ENCODE results near the gene GPR18. TPM values are rescaled to one million over a fixed set of nuclear protein-coding genes. Genes with fewer than 3 reads are reported as not detected.

Gene GPR18
- polyA plus RNA-seq, 5 donors, result 0.30 to 0.46 (median 0.35) TPM

GRCh38 chr13:99208845-99209527 lies 49.2 kb downstream of the GPR18 start:
- DNase-seq, result no peak

GRCh38 chr13:99208185-99208584 lies 50.0 kb downstream of the GPR18 start:
- DNase-seq, result no peak

- DNase-seq, result no peak
Measured at GRCh38 chr13:99207511-99207910, 50.7 kb downstream of the GPR18 start.

- DNase-seq, result no peak
Measured at GRCh38 chr13:99206873-99207272, 51.3 kb downstream of the GPR18 start.

- no peak for DNase-seq
Measured at GRCh38 chr13:99206226-99206625, 52.0 kb downstream of the GPR18 start.

GRCh38 chr13:99205621-99206220 lies 52.5 kb downstream of the GPR18 start:
- no peak for DNase-seq

Other genes with a start within 250 kb of the GPR18 start
- gene UBAC2, start 57.5 kb downstream of the GPR18 start, polyA plus RNA-seq (ENCODE audit: insufficient read depth in 1 of 5, insufficient read length in 5 of 5, low replicate concordance in 1 of 5), result 10 to 100 TPM; 65.7 to 73.6 (median 69.7) TPM
- 10 to 100 TPM in 1 of 5 donors, 1 to 10 TPM in 4; 8.7 to 11.1 (median 9.8) TPM for gene GPR183, start 49.0 kb upstream of the GPR18 start, polyA plus RNA-seq (ENCODE audit: insufficient read depth in 1 of 5, insufficient read length in 5 of 5, low replicate concordance in 1 of 5)
- 100 to 1,000 TPM; 125 to 157 (median 150) TPM for gene TM9SF2, start 243.1 kb upstream of the GPR18 start, polyA plus RNA-seq (ENCODE audit: insufficient read depth in 1 of 5, insufficient read length in 5 of 5, low replicate concordance in 1 of 5)

Measured in right lung (tissue), 5 donors.